GM12891 (cell line): ENCODE measurements around the gene BICD1.

Experiments
- POLR2AphosphoS5 ChIP-seq: IDR thresholded peaks from 2 replicates; pipeline ENCODE4 v1.6.1; 2011; ENCODE audit warnings: low read depth, low read length, control low read depth
- SPI1 ChIP-seq: IDR thresholded peaks from 2 replicates; pipeline ENCODE4 v1.6.1; 2011; ENCODE audit warnings: low read depth, low read length, control low read depth

DNA sequence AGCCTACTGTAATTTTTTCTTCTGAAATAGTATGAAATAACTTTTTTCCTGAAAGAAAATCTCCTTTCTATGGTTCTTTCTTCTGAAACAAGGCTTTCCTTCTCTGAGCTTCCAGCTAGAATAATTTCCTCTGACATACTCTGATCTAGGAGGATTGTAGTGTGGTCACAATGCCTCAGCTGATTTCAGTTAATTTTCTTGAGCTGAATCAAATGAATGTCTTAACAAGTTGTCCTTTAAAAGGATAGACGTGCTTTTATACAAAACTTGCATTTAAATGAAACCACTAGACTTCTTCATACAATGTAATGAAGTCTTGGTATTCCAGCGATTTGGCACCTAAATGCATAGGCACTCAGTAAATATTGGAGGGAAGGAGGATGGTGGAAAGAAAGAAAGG, 94.4 kb downstream of the BICD1 start:
- TF ChIP-seq SPI1: no peak
- no peak for TF ChIP-seq POLR2AphosphoS5
